SKM-1 treated with dmso at 0.1 percent for 144 hours (cell line): ENCODE results near the gene KRT78.

Experiments
- DNase-seq: peaks from one replicate; lab custom pipeline; 2025; ENCODE audit not compliant: unreplicated experiment; lab: John Stamatoyannopoulos, UW

The KRT78 gene

GRCh38 chr12:52826611-52827498 lies 21.9 kb downstream of the KRT78 start:
- no peak for DNase-seq

GRCh38 chr12:52825961-52826360 lies 22.8 kb downstream of the KRT78 start:
- no peak for DNase-seq

- DNase-seq = no peak
Observed at GRCh38 chr12:52824741-52825410, 23.9 kb downstream of the KRT78 start.

- no peak for DNase-seq
Observed at GRCh38 chr12:52823761-52824450, 24.9 kb downstream of the KRT78 start.

- no peak for DNase-seq
Observed at GRCh38 chr12:52822771-52823510, 25.9 kb downstream of the KRT78 start.

GRCh38 chr12:52821826-52822660 lies 26.8 kb downstream of the KRT78 start:
- DNase-seq = no peak

- no peak for DNase-seq
Observed at GRCh38 chr12:52821071-52821730, 27.6 kb downstream of the KRT78 start.

- no peak for DNase-seq
Observed at GRCh38 chr12:52820521-52820920, 28.3 kb downstream of the KRT78 start.

GRCh38 chr12:52819731-52820510 lies 28.9 kb downstream of the KRT78 start:
- DNase-seq = no peak

GRCh38 chr12:52818887-52819420 lies 29.8 kb downstream of the KRT78 start:
- DNase-seq = no peak

GRCh38 chr12:52818388-52818787 lies 30.4 kb downstream of the KRT78 start:
- no peak for DNase-seq

GRCh38 chr12:52817699-52818238 lies 31.0 kb downstream of the KRT78 start:
- no peak for DNase-seq

GRCh38 chr12:52817003-52817698 lies 31.6 kb downstream of the KRT78 start:
- no peak for DNase-seq

- no peak for DNase-seq
Observed at GRCh38 chr12:52815676-52816588, 32.9 kb downstream of the KRT78 start.

- no peak for DNase-seq
Observed at GRCh38 chr12:52815161-52815560, 33.6 kb downstream of the KRT78 start.

- DNase-seq = no peak
Observed at GRCh38 chr12:52814710-52815155, 34.1 kb downstream of the KRT78 start.
